GM21360 (cell line): ENCODE results near the gene GZF1.

Experiments used
- ATAC-seq: cut with Tn5 transposase; IDR thresholded peaks from one replicate; pipeline ENCODE4 v1.9.1; 2021; ENCODE audit warnings: mild to moderate bottlenecking, moderate library complexity; ENCODE audit not compliant: unreplicated experiment

GZF1 gene

GRCh38 chr20:23404196-23404595 is 42.2 kb downstream of the GZF1 start:
- ATAC-seq: no peak

GRCh38 chr20:23406880-23407279 is 44.9 kb downstream of the GZF1 start:
- no peak for ATAC-seq

GRCh38 chr20:23407781-23408464 is 45.9 kb downstream of the GZF1 start:
- peak; percentile 89 for ATAC-seq

GRCh38 chr20:23408957-23409356 is 47.0 kb downstream of the GZF1 start:
- no peak for ATAC-seq

GRCh38 chr20:23409800-23410199 is 47.8 kb downstream of the GZF1 start:
- no peak for ATAC-seq

- no peak for ATAC-seq
These were observed 49.1 kb downstream of the GZF1 start for GRCh38 chr20:23410916-23411695.

- ATAC-seq: no peak
These were observed 50.0 kb downstream of the GZF1 start for GRCh38 chr20:23412026-23412425.

- no peak for ATAC-seq
These were observed 52.0 kb downstream of the GZF1 start for GRCh38 chr20:23413862-23414422.

GRCh38 chr20:23414526-23415188 is 52.7 kb downstream of the GZF1 start:
- ATAC-seq: no peak

- no peak for ATAC-seq
These were observed 53.6 kb downstream of the GZF1 start for GRCh38 chr20:23415555-23415954.

GRCh38 chr20:23415959-23416583 is 54.1 kb downstream of the GZF1 start:
- ATAC-seq: no peak

GRCh38 chr20:23417861-23418260 is 55.9 kb downstream of the GZF1 start:
- no peak for ATAC-seq

- no peak for ATAC-seq
These were observed 57.6 kb downstream of the GZF1 start for GRCh38 chr20:23419657-23419994.

GRCh38 chr20:23419995-23420901 is 58.3 kb downstream of the GZF1 start:
- peak; percentile 29 for ATAC-seq

- ATAC-seq: peak; percentile 95
These were observed 59.3 kb downstream of the GZF1 start, which contains the start of gene NAPB for GRCh38 chr20:23420943-23421931. TSS of gene NAPB (minus strand) at chr20:23421488. CDS start at chr20:23421402, 86 bp downstream.
